ENCODE data around the gene SLC9A8. TPM values are rescaled to one million over a fixed set of nuclear protein-coding genes. Genes with fewer than 3 reads are reported as not detected.

The SLC9A8 gene
- total and polyA plus RNA-seq, 2 of the 8 experiments (the other 6 are each of a cell fraction or from before 2014, with no cell fraction given): 3.2 to 6.2 TPM

DNA sequence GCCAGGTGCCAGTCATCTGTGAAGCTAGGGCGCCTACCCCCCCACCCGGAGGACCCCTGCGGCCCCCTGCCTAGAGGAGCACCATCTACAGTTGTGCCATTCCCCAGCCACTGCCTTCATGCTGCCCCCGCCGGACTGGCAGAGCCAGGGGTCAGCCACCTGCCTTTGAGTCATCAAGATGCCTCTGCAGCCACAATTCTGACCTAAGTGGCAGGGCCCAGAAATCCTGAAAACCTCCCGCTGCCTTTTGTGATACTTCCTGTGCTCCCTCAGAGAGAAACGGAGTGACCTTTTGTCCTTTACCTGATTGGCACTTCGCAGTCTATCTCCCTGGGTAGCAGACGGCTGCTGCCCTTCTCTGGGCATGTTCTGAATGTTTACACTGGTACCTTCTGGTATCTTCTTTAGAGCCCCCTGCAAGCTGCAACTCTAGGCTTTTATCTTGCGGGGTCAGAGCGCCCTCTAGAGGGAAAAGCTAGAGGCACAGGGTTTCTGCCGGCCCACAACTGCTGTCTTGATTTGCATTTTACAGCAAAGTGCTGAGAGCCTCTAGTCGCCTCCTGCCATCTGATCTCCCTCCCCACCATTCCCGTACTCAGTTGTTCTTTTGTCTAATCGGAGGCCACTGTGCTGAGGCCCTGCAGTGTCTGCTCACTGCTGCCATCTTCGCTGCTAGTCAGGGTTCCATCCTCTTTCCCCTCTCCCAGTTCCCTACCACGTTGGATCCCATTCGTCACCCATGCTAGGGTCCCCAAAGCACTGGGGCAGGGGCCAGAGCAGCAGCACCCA, 75.8 kb downstream of the SLC9A8 start (continued):
- no peak for TF ChIP-seq TEAD4 (IDR thresholded peaks at IDR 0.05; ENCODE audit: low read depth, low read length)
- TF ChIP-seq CREB1 (IDR thresholded peaks at IDR 0.05): peak; percentile 15; the same call in 1 of the 2 replicates
- TF ChIP-seq HDAC6 (IDR thresholded peaks at IDR 0.05; ENCODE audit: low read depth, low read length): no peak
- no peak for TF ChIP-seq E2F6 (IDR thresholded peaks at IDR 0.05)
- TF ChIP-seq TBP (IDR thresholded peaks at IDR 0.05; ENCODE audit: low read depth, low read length): no peak
- TF ChIP-seq RXRA (IDR thresholded peaks at IDR 0.05; ENCODE audit: insufficient read depth, low read depth, low read length): no peak
- TF ChIP-seq KDM4A (IDR thresholded peaks at IDR 0.05; ENCODE audit: low read depth, low read length, severe bottlenecking): no peak
- no peak for TF ChIP-seq CEBPB (IDR thresholded peaks at IDR 0.05; ENCODE audit: low read depth, low read length)
- TF ChIP-seq SAP30 (IDR thresholded peaks at IDR 0.05; ENCODE audit: insufficient read depth, insufficient replicate concordance, low read length): no peak
- TF ChIP-seq JUN (IDR thresholded peaks at IDR 0.05; ENCODE audit: low read depth, low read length): no peak
- TF ChIP-seq RAD21 (IDR thresholded peaks at IDR 0.05 in 1 of 2, conservative IDR thresholded peaks at IDR 0.05 in 1 of 2; ENCODE audit: low read depth in 2 of 2, low read length in 2 of 2): peak; percentile 92
- TF ChIP-seq SIN3A (conservative IDR thresholded peaks at IDR 0.05 in 1 of 2, IDR thresholded peaks at IDR 0.05 in 1 of 2; ENCODE audit: low read depth in 1 of 2, low read length in 2 of 2): no peak
- TF ChIP-seq GABPA (IDR thresholded peaks at IDR 0.05; ENCODE audit: borderline replicate concordance, insufficient read depth, low read length): no peak
- no peak for TF ChIP-seq RNF2 (IDR thresholded peaks at IDR 0.05; ENCODE audit: borderline replicate concordance, low read depth, low read length, missing control alignments, poor library complexity, severe bottlenecking)
- no peak for TF ChIP-seq HDAC2 (IDR thresholded peaks at IDR 0.05; ENCODE audit: borderline replicate concordance in 1 of 2, low read depth in 2 of 2, low read length in 2 of 2)
- peak; percentile 17; the same call in 1 of the 2 replicates for TF ChIP-seq MAX (IDR thresholded peaks at IDR 0.05)
- no peak for TF ChIP-seq SUZ12 (IDR thresholded peaks at IDR 0.05; ENCODE audit: low read length)
- TF ChIP-seq PHF8 (conservative IDR thresholded peaks at IDR 0.05; ENCODE audit: low read depth, low read length): no peak
- no peak for TF ChIP-seq USF2 (IDR thresholded peaks at IDR 0.05; ENCODE audit: low read length)
- TF ChIP-seq ASH2L (IDR thresholded peaks at IDR 0.05; ENCODE audit: low read length): no peak
- no peak for TF ChIP-seq KDM5A (IDR thresholded peaks at IDR 0.05; ENCODE audit: low read length)

All from H1 (cell line).